Measurements from ENCODE around the gene ACTN2.

- TF ChIP-seq, protein P1, sequence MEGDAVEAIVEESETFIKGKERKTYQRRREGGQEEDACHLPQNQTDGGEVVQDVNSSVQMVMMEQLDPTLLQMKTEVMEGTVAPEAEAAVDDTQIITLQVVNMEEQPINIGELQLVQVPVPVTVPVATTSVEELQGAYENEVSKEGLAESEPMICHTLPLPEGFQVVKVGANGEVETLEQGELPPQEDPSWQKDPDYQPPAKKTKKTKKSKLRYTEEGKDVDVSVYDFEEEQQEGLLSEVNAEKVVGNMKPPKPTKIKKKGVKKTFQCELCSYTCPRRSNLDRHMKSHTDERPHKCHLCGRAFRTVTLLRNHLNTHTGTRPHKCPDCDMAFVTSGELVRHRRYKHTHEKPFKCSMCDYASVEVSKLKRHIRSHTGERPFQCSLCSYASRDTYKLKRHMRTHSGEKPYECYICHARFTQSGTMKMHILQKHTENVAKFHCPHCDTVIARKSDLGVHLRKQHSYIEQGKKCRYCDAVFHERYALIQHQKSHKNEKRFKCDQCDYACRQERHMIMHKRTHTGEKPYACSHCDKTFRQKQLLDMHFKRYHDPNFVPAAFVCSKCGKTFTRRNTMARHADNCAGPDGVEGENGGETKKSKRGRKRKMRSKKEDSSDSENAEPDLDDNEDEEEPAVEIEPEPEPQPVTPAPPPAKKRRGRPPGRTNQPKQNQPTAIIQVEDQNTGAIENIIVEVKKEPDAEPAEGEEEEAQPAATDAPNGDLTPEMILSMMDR (IDR thresholded peaks at IDR 0.05; ENCODE audit: low read depth, low read length), result no peak
- no peak for TF ChIP-seq EZH2phosphoT487 (IDR thresholded peaks at IDR 0.05; ENCODE audit: low read depth)
Measured at GRCh38 chr1:236706183-236706582, 19.9 kb downstream of the ACTN2 start.
